GM18873 (cell line): ENCODE measurements around the gene OPCML.
A peak's percentile ranks its signal among the peaks of the same experiment; 100 is the strongest.

Experiments
- ATAC-seq: cut with Tn5 transposase; IDR thresholded peaks from one replicate; pipeline ENCODE4 v1.9.1; 2021; ENCODE audit warnings: mild to moderate bottlenecking, moderate library complexity, moderate number of reproducible peaks; ENCODE audit not compliant: unreplicated experiment, low FRiP score

The OPCML gene

GRCh38 chr11:133153031-133153430 lies 379.3 kb downstream of the OPCML start:
- no peak for ATAC-seq

- no peak for ATAC-seq
These were observed 382.6 kb downstream of the OPCML start for GRCh38 chr11:133149698-133150097.

- ATAC-seq: no peak
These were observed 384.7 kb downstream of the OPCML start for GRCh38 chr11:133147625-133148024.

- no peak for ATAC-seq
These were observed 385.5 kb downstream of the OPCML start for GRCh38 chr11:133146697-133147306.

- ATAC-seq: no peak
These were observed 394.4 kb downstream of the OPCML start for GRCh38 chr11:133137939-133138338.

- ATAC-seq: no peak
These were observed 395.0 kb downstream of the OPCML start for GRCh38 chr11:133137270-133137669.

- ATAC-seq: no peak
These were observed 395.9 kb downstream of the OPCML start for GRCh38 chr11:133136376-133136775.

GRCh38 chr11:133134314-133135173 lies 397.8 kb downstream of the OPCML start:
- ATAC-seq: peak; percentile 74

GRCh38 chr11:133133606-133134005 lies 398.7 kb downstream of the OPCML start:
- no peak for ATAC-seq

GRCh38 chr11:133133050-133133449 lies 399.3 kb downstream of the OPCML start:
- no peak for ATAC-seq

GRCh38 chr11:133127741-133128140 lies 404.6 kb downstream of the OPCML start:
- no peak for ATAC-seq

GRCh38 chr11:133123796-133124195 lies 408.5 kb downstream of the OPCML start:
- ATAC-seq: no peak

- ATAC-seq: no peak
These were observed 408.9 kb downstream of the OPCML start for GRCh38 chr11:133123366-133123765.

- no peak for ATAC-seq
These were observed 410.0 kb downstream of the OPCML start for GRCh38 chr11:133122256-133122655.

- ATAC-seq: no peak
These were observed 413.6 kb downstream of the OPCML start for GRCh38 chr11:133118563-133119268.

- no peak for ATAC-seq
These were observed 417.2 kb downstream of the OPCML start for GRCh38 chr11:133115099-133115498.

- no peak for ATAC-seq
These were observed 424.5 kb downstream of the OPCML start for GRCh38 chr11:133107763-133108162.

- no peak for ATAC-seq
These were observed 425.2 kb downstream of the OPCML start for GRCh38 chr11:133107136-133107535.

- ATAC-seq: no peak
These were observed 425.9 kb downstream of the OPCML start for GRCh38 chr11:133106417-133106816.

GRCh38 chr11:133104009-133104744 lies 428.1 kb downstream of the OPCML start:
- no peak for ATAC-seq

GRCh38 chr11:133096981-133097380 lies 435.3 kb downstream of the OPCML start:
- ATAC-seq: no peak
